HG03025 (cell line): ENCODE results near the gene SEMA3G.

Experiments used
- ATAC-seq: cut with Tn5 transposase; IDR thresholded peaks from one replicate; pipeline ENCODE4 v1.9.1; 2021; ENCODE audit warnings: mild to moderate bottlenecking, moderate library complexity; ENCODE audit not compliant: unreplicated experiment, low FRiP score

SEMA3G gene

DNA sequence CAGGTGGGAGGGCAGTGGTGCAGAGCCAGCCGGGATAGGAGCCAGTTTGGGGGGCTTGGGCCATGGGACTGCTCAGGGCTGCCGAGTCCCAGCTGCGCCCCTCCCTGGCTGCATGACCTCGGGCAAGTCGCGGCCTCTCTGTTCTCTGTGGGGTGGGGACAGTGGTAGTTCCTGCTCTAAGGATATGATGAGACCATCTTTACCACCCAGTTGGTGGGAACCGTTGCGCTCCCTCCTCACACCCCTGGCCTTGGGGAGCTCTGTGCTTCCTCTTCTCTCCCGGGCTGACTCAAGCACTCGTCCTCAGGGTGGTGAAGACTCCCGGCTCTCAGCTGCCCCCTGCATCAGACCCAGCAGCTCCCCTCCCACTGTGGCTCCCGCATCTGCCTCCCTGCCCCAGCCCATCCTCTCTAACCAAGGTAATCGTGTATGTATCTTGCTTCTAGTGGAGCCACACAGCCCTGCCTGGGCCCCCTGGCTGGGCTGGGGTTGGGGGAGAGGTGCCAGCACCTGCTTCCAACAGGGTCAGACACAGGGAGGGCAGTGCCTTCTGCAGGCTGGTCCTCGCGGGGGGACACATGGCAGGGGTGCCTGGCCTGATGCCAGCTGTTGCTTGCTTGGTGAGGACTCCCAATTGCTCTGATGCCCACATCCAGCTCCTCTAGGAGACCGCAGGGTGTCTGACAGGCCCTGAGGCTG lies 35.1 kb upstream of the SEMA3G start:
- ATAC-seq, result no peak

DNA sequence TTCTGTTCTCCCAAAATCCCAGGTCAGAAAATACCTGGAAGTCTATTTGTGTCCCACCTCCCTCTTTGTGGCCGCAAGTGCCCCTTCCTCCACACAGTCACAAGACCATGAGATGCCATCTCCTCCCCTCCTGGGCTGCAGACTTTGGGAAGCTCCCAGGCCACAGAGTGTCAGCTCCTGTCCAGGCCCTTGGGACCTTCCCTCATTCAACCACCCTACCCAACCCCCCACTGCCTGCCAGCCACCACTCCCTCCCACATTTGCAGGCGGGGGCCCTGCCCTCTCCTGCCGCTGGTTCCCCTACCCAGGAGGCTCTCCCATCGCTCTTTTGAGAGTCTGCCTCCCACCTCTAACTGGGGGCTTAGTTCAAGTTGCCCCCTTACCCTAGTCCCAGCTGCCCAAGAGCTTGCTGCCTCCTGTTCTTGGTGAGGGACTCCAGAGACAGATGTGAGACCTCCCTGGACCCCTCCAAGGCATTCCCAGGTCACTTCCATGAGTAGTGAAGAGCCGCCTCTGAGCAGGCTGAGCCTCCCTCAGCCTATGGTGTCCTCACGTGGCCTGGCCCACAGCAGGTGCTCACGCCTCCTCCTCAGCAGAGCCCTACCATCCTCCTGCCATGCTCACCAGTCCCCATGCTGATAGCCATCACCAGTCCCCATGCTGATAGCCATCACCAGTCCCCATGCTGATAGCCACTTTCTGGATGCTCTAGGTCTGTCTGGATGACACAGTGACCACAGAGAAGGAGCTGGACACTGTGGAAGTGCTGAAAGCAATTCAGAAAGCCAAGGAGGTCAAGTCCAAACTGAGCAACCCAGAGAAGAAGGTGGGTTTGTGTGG lies 34.4 kb upstream of the SEMA3G start:
- no peak for ATAC-seq

DNA sequence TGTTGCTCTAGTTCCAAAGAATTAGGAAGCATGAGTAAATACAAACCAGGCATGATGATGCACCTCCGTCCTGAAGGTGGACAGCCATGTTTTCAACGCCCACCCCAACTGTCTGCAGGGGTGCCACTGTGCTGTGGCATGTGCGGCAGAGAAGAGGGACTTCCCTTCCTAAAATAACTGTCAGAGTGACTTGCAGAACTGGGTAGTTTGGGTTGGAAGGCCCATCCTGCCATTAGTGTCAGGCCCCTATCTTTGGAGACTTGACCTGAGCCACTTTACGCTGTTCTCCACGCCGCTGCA lies 32.8 kb upstream of the SEMA3G start:
- ATAC-seq, result no peak

DNA sequence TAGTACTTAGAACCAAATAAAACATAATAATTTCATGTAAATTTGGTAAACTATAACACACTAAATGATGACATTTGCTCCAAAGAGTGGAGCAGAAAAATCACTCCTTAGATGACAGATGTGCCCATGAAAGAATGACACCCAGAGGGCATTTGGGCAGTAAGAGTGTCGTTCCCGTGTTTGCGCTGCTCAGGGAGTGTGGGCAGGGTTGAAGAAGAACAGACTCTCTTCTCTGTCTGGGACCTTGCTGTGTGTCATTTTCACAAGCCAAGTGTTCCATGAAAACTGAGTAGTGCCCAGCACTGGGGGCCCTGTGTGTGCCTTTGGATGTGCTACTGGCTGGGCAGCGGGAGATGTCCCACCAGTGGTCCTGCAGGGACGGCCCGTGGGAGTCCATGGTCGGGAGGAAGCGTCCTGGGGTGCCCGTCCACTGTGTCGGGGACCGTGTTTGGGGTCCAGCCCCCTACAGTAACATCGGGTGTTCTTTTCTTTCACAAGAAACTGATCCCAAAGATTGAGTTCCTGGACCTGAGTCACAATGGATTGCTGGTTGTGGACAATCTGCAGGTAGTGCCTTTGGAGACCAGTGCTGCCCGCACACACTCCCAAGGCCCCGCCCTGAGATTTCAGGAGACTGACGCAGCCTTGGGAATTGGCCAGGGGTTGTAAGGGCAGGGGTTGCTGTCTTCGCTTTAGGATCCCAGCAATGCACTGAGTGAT lies 32.3 kb upstream of the SEMA3G start:
- ATAC-seq, result no peak

DNA sequence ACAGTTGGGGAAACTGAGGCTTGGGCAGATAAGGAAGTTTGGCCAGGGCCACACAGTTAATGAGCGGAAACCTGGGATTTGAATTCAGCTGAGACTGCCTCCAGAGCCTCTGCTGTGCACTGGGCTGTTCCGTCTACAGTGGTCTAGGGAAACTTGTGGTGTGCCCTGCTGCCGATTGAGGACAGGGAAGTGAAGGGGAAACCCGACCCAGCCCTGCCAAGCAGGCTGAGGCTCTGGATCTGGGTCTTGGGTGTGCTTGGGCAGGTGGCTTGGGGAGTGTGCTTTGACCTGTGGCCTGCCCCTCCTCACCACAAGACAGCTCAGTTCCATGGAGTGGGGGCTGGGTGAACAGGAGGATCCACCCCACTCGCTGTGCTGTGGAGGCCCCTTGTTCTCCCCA lies 28.1 kb upstream of the SEMA3G start:
- no peak for ATAC-seq

DNA sequence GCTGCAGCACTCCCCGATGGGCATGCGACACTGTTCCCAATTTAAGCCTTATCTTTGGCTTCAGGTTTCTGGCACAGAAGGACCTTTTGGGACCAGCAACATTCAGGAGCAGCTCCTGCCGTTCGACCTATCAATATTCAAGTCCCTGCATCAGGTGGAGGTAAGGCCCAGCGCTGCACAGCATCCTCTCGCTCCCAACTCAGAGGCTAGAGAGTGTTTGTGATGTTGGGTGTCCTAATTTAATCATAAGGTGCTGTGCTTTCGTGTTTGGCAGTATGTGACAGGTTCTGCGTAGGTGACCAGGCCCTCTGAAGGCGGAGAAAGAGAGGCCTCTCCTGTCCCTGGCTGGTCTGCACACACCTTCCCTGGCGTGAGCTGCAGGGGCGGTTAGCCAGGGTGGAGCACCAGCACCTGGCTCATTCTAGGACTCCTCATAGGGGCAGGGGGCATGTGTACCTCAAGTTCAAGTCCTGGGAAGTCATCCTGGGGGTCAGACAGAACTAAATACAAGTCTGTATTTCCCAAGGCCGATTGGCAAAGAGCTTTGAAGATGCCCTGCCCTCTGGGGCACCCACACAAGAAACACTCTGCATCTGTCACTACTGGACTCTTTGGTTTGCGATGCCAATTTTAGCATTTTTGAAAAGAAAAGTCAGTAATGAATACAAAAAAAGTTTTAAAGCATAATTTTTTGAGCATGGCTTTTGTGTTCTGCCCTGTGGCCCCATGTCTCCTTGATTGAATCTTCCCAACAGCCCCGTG lies 27.5 kb upstream of the SEMA3G start:
- no peak for ATAC-seq

DNA sequence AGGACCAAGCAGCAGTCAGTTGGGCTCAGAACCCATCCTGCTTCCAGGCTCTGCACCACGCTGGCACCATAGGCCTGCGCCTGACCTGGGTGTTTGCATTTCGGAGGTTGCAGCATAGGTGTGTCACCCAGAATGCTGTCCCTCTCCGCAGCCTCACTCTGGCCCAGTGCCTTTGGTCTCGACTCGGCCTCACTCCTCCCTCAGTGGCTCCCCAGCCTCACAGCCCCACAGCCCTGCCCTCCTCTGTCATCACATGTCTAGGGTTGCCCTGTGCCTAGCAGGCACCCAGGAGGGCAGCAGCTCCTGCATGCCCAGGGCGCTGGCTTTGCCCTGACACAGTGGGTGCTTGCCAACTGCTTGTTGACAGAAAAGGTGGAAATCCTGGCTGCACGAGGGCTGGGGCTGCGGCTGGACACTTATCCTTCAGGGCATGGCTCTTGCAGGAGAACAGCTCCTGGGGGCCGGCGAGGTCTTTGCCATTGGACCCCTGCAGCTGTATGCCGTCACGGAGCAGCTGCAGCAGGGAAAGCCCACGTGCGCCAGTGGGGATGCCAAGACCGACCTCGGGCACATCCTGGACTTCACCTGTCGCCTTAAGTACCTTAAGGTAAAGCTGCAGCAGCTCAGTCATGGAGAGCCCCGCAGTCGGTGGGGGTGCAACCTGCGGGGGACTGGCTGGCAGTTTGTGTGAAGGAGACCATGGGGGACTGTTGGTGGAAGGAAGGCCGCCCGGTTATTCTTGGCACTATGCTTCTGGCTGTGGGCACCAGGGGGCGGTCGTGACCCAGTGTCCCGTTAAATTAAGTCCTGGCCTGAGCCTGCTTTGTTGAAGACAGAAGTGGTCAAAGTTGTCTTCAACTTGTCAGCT lies 26.7 kb upstream of the SEMA3G start:
- no peak for ATAC-seq

DNA sequence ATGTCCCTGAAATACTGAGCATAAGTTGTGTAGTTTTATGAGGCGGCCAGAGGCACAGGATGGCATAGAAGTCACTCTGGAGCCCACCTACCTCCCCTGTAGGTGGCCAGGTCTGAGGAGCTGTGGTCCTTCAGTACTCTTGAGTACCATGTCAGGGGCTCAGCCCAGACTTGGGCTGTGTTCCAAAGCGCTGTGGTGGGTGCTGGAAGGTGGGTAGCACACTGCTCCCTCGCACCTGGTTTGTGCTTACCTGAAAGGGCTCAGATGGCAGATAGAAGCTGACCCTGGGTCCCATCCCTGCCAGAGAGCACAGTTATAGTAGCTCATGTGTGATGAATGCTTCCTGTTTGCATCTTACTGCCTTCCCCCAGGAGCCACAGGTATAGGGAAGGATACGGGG lies 26.0 kb upstream of the SEMA3G start:
- no peak for ATAC-seq

DNA sequence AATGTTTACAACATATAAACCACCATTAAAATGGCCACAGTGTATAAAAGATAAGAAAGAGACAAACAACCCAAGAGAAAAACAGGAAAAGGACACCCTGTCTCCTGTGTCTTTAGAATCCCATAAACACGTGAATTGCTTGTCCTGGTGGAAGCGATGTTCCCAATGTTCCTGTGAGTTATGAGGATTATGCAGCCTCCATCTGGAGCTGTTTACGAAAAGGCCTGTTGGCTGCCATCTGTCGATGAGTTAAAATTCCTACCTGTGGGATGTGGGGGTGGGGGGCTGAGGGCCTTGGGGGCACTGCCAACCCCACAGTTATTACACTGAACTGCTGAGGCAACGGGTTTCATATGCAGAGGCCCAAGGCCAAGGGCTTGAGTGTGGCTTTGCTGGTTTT lies 24.1 kb upstream of the SEMA3G start:
- no peak for ATAC-seq

DNA sequence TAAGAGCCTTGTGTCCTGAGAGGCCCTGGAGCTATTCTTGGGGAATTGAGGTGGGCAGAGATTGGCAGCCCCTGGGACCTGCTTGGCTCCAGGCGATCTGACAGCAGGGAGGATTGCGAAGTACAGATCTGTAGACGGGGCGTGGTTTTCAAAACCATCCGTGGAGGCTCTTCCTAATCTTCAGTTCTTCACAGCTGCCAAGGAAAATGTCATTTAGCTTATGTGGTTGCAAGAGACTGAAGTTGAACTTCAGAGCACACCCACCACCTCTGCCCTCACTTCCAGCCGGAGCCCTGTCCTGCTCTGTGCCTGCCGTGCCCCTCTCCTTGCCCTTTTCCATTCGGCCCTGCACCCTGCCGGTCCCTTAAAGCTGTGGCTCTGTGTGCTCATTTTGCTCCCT lies 23.4 kb upstream of the SEMA3G start:
- no peak for ATAC-seq

DNA sequence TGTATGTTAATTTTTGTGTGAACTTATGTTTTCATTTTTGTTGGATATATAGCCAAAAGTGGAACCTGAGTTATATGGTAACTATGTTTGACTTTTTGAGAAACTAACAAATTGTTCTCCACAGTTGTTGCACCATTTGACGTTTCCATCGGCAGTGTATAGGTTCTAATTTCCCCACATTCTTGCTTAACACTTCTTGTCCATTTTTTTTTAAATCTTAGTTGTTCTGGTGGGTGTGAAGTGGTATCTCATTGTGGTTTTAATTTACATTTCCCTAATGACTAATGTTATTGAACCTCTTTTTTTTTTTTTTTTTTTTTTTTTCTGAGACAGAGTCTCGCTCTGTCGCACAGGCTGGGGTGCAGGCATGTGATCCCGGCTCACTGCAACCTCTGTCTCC lies 18.5 kb upstream of the SEMA3G start:
- ATAC-seq, result no peak

DNA sequence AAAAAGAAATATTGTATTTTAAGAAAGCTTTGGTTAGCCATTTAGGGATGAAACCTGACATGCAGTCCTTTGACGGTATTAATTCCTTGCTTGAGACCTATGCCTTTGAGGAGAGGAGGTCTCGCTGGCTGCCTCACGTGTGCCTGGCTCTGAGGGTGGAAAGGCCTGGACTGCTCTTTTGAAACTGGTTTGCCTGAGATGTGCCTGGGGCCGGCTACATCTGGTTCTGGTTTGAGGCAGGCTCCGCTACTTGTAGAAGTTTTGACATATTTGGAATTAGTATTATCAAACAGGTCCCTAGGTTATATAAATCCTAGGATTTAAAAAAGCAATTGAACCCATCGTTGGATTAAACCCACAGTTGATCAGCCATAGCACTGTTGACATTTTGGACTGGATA lies 17.0 kb upstream of the SEMA3G start:
- ATAC-seq, result no peak

DNA sequence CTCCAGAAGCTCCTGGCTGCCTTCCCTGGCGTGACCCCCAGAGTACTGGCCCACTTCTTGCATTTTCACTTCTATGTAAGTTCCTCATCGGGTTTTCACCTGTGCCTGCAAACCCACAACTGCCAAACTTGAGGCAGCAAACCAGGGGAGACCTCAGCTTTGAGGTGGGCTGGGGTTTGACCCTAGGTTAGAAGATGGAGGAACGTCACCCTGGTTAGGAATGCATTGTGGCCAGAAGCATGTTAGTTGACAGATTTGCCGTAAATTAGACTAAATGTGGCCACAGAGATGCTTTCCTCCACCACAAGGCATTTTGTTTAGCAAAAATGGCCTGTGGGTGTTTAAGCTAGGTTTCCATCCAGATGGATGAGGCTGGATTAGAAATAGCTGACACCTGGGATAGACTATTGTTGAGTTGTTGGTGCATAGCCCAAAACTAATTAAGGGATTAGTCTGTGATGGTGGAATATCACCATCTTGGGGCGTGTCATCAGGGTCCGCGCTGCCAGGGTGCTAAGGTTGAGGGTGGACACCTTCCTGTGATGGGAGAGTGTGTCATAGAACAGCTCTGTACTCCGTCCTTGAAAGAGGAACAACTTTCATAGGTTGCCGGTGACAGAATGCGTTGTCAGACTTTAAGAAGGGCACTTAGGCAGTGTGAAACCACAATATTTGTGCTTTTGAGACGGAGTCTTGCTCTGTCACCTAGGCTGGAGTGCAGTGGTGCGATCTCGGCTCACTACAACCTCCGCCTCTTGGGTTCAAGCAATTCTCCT lies 14.1 kb upstream of the SEMA3G start:
- no peak for ATAC-seq

DNA sequence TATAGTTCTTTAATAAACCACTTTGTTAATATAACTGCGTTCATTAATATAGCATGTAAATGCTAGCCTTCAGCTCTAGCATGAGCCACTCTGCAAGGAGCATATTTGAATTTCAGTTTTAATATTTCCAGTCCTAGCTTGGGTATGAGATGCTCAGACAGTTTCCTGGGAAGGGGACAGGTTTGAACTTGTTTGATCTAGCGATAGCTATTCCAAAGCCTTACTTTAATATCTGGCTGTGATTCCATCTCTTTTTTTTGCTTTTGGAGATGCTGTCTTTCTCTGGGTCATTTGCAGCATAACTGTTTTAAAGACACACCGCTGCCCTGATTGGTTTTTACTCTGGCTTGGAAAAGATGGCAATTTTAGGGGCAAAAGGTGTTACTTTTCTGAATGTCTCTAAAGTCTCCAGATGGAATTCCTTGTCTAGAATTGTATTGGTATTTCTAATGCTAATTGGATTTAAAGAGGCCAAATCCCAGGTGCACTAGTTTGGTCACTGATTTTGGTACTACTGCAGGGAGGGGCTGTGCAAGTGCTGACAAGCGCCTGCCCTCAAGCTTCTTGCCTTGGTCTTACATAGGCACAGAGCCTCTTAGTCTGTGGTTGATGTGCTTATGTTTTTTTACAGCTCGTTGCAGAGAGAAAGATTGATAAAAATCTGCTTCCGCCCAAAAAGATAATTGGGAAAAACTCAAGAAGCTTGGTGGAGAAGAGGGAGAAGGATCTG lies 13.3 kb upstream of the SEMA3G start:
- no peak for ATAC-seq

DNA sequence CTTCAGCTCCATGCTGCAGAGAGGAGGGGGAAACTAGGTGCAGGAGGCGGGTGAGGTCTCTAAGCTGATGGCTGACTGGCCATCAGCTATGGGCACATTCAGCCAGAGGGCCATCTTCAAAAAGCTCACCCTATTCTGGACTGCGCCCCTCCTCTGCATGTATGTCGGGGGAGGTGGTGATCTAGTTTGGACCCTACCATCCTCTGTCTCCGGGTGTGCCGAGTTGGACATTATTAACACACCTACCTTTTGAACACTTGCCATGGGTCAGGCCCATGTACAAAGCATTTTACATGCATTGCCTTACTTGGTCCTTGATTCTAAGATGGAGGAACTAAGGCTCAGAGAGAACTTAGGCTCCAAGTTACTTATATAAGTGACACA lies 11.9 kb upstream of the SEMA3G start:
- ATAC-seq, result no peak

DNA sequence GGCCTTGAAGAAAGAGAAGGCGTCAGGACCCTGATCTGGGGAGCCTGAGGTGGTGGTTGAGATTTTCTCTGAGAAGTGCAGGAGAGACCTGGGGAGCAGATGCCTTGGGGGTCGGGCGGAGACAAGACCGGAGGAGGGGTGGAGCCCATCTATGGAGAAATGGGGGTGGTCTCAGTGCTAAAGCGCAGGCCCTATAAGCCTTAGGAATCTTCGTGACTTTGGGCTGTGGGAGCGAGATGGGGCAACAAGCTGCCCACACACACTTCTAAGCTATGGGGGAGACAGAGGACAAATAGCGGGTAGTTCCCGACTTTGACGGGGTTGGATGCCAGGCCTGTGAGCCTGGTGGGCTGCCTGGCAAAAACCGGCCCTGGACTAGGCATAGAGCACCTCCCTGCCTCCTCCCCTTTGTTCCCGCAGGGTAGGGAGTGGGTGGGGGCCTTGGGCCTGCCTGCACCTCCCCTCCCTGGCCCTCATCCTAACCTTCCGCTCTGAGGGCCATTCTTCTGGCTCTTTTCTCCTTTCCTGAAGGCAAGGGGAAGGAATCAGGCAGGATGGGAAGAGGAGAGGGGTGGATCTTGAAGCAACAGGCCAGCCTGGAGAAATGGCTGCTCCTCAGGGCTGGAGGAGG lies 11.4 kb upstream of the SEMA3G start:
- ATAC-seq, result no peak

DNA sequence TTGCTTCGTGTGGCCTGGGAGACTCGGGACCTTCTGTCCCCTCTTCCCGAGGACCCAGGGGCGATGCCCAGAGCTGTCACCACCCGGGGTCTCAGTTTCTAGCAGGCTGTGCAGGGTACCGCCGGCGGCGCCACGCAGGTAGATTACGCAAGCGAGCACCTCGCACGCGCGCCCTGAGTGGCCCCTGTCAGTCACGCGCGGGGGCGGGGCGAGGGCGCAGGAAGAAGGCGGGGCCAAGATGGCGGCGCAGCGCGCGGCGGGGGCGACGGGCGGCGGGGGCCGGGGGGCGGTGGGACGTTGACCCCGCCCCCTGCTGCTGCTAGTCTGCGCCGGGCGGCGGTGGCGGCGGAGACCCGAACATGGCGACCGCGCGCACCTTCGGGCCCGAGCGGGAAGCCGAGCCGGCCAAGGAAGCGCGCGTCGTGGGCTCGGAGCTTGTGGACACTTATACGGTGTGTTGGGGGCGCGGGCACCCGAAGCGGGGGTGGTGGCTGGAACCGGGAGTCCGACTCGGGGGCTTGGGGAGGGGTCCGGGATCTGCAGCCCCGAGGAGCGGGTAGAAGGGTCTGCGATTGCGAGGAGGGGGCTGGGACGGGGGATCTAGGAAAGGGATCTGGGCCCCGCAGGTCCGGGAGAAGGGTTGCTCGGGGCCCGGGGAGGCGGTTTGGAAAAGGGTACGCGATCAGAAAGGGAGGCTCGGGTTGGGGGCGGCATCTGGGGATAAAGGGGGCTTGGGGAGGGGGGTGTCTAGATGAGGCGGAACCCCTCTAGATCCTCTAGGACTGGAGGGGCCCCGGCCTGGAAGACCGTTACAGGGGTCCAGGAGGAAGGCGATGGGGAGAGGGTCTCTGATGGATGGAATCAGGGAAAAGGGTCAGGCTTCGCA lies 10.6 kb upstream of the SEMA3G start, which contains the start of gene NISCH:
NISCH (plus strand) TSS at position 322 of the 886 bp plus-strand sequence; CDS start at position 360, 38 bp downstream.
- ATAC-seq, result peak; percentile 64
